ENCODE measurements around the gene TST. TPM values are rescaled to one million over a fixed set of nuclear protein-coding genes. Genes with fewer than 3 reads are reported as not detected.

TST gene
- total and polyA plus RNA-seq, 10 of the 15 experiments (the other 5 are each of a cell fraction or from before 2014, with no cell fraction given): 2.4 to 24.6 (median 10.4) TPM

GRCh38 chr22:37046589-37046988, 27.3 kb upstream of the TST start:
- WGBS (ENCODE audit: insufficient coverage, insufficient replicate concordance, low lambda C conversion rate, missing lambda C conversion rate): 78% methylated on average over 6 of the region's 6 CpGs
- no peak for ATAC-seq
- RAD21 ChIA-PET (ENCODE audit: unreplicated experiment): interaction anchor here (0.7 to 1.9 kb wide), 7 partner anchors 101 to 191 kb away, joined by 3 to 10 read pairs (median 4); no protein-coding TSS in a partner anchor

More at GRCh38 chr22:37046589-37046988, 27.3 kb upstream of the TST start:
- H3K27me3 ChIP-seq (replicated peaks in 1 of 2; ENCODE audit: control insufficient read depth in 2 of 2, insufficient read depth in 2 of 2, low read length in 1 of 2): peaks cover 0 to 2% of the 10 kb centered on the region in 2 experiments; a peak in 1 of 4 replicates
- no peak overlapping the region for H3K4me2 ChIP-seq (ENCODE audit: control insufficient read depth, insufficient read depth)
- FAIRE-seq: no peak
- no peak overlapping the region for H3K27ac ChIP-seq (ENCODE audit: control insufficient read depth, insufficient read depth)
- ChIA-PET CTCF (interaction anchor here (0.6 to 4.6 kb wide), 22 partner anchors 8 to 516 kb away, joined by 3 to 39 read pairs (median 5); partner anchors contain the start of genes IFT27, IL2RB, MPST and TST), POLR2A (no interaction called here), SMC1A (ENCODE audit: uncharacterized antibody, unreplicated experiment) (interaction anchor here (0.7 to 2.7 kb wide), 3 partner anchors 147 to 218 kb away, joined by 4 to 19 read pairs (median 5); no protein-coding TSS in a partner anchor)
- no peaks in the 10 kb centered on the region for H4K20me1 ChIP-seq (ENCODE audit: control insufficient read depth, insufficient read depth)
- no peak overlapping the region for H3K4me3 ChIP-seq
- TF ChIP-seq REST (IDR thresholded peaks at IDR 0.05; ENCODE audit: low read depth, low read length) (no peak), WRNIP1 (IDR thresholded peaks at IDR 0.05; ENCODE audit: borderline replicate concordance, low read depth, low read length) (no peak), SMARCA5 (IDR thresholded peaks at IDR 0.05) (no peak), CEBPB (IDR thresholded peaks at IDR 0.05; ENCODE audit: borderline replicate concordance in 1 of 2, low read depth in 2 of 2, low read length in 2 of 2) (no peak)
- no peak for DNase-seq (ENCODE audit: low read depth, low spot score)
- H3K79me2 ChIP-seq (ENCODE audit: control insufficient read depth, insufficient read depth, low read length): no peaks in the 10 kb centered on the region
- no peak overlapping the region for H3K9ac ChIP-seq (ENCODE audit: control insufficient read depth, insufficient read depth, low read length)
- no peaks in the 10 kb centered on the region for H3K36me3 ChIP-seq (ENCODE audit: control insufficient read depth in 2 of 2, insufficient read depth in 2 of 2, low read length in 1 of 2)
- peaks cover 10% of the 10 kb centered on the region for H3K4me1 ChIP-seq (ENCODE audit: control insufficient read depth, insufficient read depth, low read length)
- no peak overlapping the region for H2AFZ ChIP-seq (ENCODE audit: control insufficient read depth, low read depth, low read length)
- BruUV-seq (replicated peaks): no TSS peak
- in situ Hi-C loops (cut with MboI): no loop called here
- intact Hi-C loops (cut with micrococcal nuclease; ENCODE audit: unreplicated experiment): loop anchor here (10.0 kb wide), 1 partner anchor 192 kb away; no protein-coding TSS in a partner anchor
- H3K9me3 ChIP-seq (replicated peaks; ENCODE audit: control insufficient read depth, insufficient read depth, low read length): no peaks in the 10 kb centered on the region
